CD14-positive monocyte (primary cell): ENCODE data around the gene CTDP1. TPM values are rescaled to one million over a fixed set of nuclear protein-coding genes. Genes with fewer than 3 reads are reported as not detected.

Experiments
- DNase-seq, 3 donors: peaks; one replicate each; pipeline ENCODE4 v3.0.0-alpha.2; 2011 to 2022
- H2AFZ ChIP-seq: 2 replicates; pipeline ENCODE4 v1.6.0; 2012; ENCODE audit warnings: mild to moderate bottlenecking, low read depth, low read length, inconsistent platforms; ENCODE audit not compliant: insufficient read depth, poor library complexity, severe bottlenecking
- H3K27ac ChIP-seq, 2 donors: 1 replicate in 1 of 2; 2 replicates in 1 of 2; pipeline ENCODE4 v1.5.1; 2012 to 2013; ENCODE audit warnings: low read length in 2 of 2, control low read depth in 1 of 2, inconsistent platforms in 1 of 2, low read depth in 1 of 2, mild to moderate bottlenecking in 1 of 2
- H3K27me3 ChIP-seq, 2 donors: one replicate each; pipeline versions ENCODE4 v1.6.0 to v1.6.1; 2011 to 2013; ENCODE audit warnings: low read length in 2 of 2; ENCODE audit not compliant: control insufficient read depth in 2 of 2, insufficient read depth in 2 of 2
- H3K36me3 ChIP-seq, 2 donors: replicated peaks in 1 of 2; 1 replicate in 1 of 2; 2 replicates in 1 of 2; pipeline versions ENCODE4 v1.5.1 to v1.6.1; 2012 to 2013; ENCODE audit warnings: low read length in 2 of 2, control low read depth in 1 of 2, inconsistent platforms in 1 of 2, mild to moderate bottlenecking in 1 of 2; ENCODE audit not compliant: insufficient read depth in 2 of 2, control insufficient read depth in 1 of 2
- H3K4me1 ChIP-seq, 2 donors: 1 replicate in 1 of 2; 2 replicates in 1 of 2; pipeline versions ENCODE4 v1.5.1 to v1.6.1; 2012 to 2013; ENCODE audit warnings: low read length in 2 of 2, control low read depth in 1 of 2, inconsistent platforms in 1 of 2, mild to moderate bottlenecking in 1 of 2, moderate library complexity in 1 of 2; ENCODE audit not compliant: insufficient read depth in 2 of 2, control insufficient read depth in 1 of 2
- H3K4me2 ChIP-seq: replicated peaks from 2 replicates; pipeline ENCODE3; 2012; ENCODE audit warnings: low read length, moderate library complexity, mild to moderate bottlenecking; ENCODE audit not compliant: poor library complexity, severe bottlenecking; ENCODE audit errors: extremely low read depth
- H3K4me3 ChIP-seq, 3 experiments: fragments of 200-600 bp in 1 of 3; sonication (generic) in 1 of 3; replicated peaks in 1 of 3; 1 replicate in 2 of 3; 2 replicates in 1 of 3; pipeline ENCODE4 v1.5.1; 2011 to 2013; ENCODE audit warnings: low read length in 3 of 3, mild to moderate bottlenecking in 3 of 3, control low read depth in 2 of 3, low read depth in 2 of 3, inconsistent platforms in 1 of 3, moderate library complexity in 1 of 3
- H3K79me2 ChIP-seq: 2 replicates; pipeline ENCODE4 v1.6.0; 2012; ENCODE audit warnings: mild to moderate bottlenecking, control low read depth, inconsistent platforms, low read length, moderate library complexity; ENCODE audit not compliant: insufficient read depth
- H3K9ac ChIP-seq: 2 replicates; pipeline ENCODE4 v1.6.0; 2017; ENCODE audit warnings: low read length, mild to moderate bottlenecking; ENCODE audit not compliant: insufficient read depth, poor library complexity, severe bottlenecking
- H3K9me3 ChIP-seq, 2 donors: replicated peaks in 1 of 2; 1 replicate in 1 of 2; 2 replicates in 1 of 2; pipeline versions ENCODE4 v1.5.1 to v1.6.1; 2012 to 2013; ENCODE audit warnings: low read length in 2 of 2, control low read depth in 1 of 2; ENCODE audit not compliant: control insufficient read depth in 1 of 2, insufficient read depth in 1 of 2
- H4K20me1 ChIP-seq: 2 replicates; pipeline ENCODE4 v1.6.0; 2012; ENCODE audit warnings: mild to moderate bottlenecking, low read length, control low read depth, moderate library complexity; ENCODE audit not compliant: insufficient read depth
- H3K27ac Mint-ChIP-seq, 7 donors: one replicate each; pipeline ENCODE4 v1.8.0; 2020; ENCODE audit warnings: mild to moderate bottlenecking in 7 of 7, mixed read lengths in 7 of 7, moderate library complexity in 6 of 7, inconsistent platforms in 2 of 7
- H3K27me3 Mint-ChIP-seq, 3 donors: one replicate each; pipeline ENCODE4 v1.8.0; 2021 to 2022; ENCODE audit warnings: low read depth in 3 of 3, mild to moderate bottlenecking in 3 of 3, mixed read lengths in 3 of 3, moderate library complexity in 3 of 3, inconsistent platforms in 1 of 3
- H3K36me3 Mint-ChIP-seq, 2 donors: one replicate each; pipeline ENCODE4 v1.8.0; 2020; ENCODE audit warnings: mixed read lengths in 2 of 2, inconsistent platforms in 1 of 2, mild to moderate bottlenecking in 1 of 2
- H3K4me1 Mint-ChIP-seq: one replicate; pipeline ENCODE4 v1.8.0; 2020; ENCODE audit warnings: mild to moderate bottlenecking, mixed read lengths
- H3K4me3 Mint-ChIP-seq, 2 donors: one replicate each; pipeline ENCODE4 v1.8.0; 2020; ENCODE audit warnings: mild to moderate bottlenecking in 2 of 2, mixed read lengths in 2 of 2, moderate library complexity in 1 of 2
- H3K9me3 Mint-ChIP-seq, 7 donors: one replicate each; pipeline ENCODE4 v1.8.0; 2020 to 2022; ENCODE audit warnings: mixed read lengths in 7 of 7, mild to moderate bottlenecking in 6 of 7, moderate library complexity in 6 of 7, inconsistent platforms in 2 of 7
- WGBS: methylation state at CpG from one replicate; pipeline ENCODE4 v1.1.5; 2013; ENCODE audit warnings: missing lambda C conversion rate; ENCODE audit not compliant: insufficient coverage; 5-methylcytosine and 5-hydroxymethylcytosine counted together
- intact Hi-C, 2 donors: fragments of 100-400 bp; cut with micrococcal nuclease; formaldehyde crosslinking; loops; one replicate each; pipeline versions ENCODE4 v1.15.0 to v1.15.1; 2023
- polyA plus RNA-seq, 3 donors: library from polyadenylated mRNA; depleted of rRNA in 1 of 3; unstranded in 2 of 3; stranded (reverse) in 1 of 3; fragments of 300-500 nt in 2 of 3; fragments of >200 nt in 1 of 3; fragmentation: Illumina TruSeq in 2 of 3; gene quantifications; 1 replicate in 2 of 3; 2 replicates in 1 of 3; pipeline ENCODE4 v1.2.3, GENCODE V29; 2012 to 2021
- TF ChIP-seq, protein P1 (sequence below): fragments of 200-600 bp; IDR thresholded peaks from one replicate; pipeline ENCODE4 v1.8.0; 2022; ENCODE audit warnings: antibody characterized with exemption, mild to moderate bottlenecking

Gene CTDP1
- polyA plus RNA-seq, 3 donors, result 9.1 to 13.9 (median 9.1) TPM

DNA sequence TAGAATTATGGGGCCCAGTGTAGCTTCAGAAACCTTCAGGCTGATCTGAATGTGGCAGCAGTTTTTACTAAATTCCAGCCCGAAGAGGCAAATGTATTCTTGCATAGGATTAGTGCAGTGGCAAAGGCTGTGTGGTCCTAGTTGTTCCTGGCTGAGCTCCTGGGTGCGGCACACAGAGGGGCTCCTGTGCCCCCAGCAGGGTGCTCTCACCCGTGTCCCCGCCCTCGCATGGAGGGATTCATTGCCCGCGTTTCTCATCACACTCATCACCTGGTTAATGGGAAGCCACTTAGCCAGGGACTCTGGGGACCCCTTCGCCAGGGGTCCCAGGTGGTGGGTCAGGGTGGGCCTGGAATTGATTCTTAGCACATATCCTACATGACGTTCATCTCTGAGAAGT is 122.0 kb downstream of the CTDP1 start:
- TF ChIP-seq, protein P1, sequence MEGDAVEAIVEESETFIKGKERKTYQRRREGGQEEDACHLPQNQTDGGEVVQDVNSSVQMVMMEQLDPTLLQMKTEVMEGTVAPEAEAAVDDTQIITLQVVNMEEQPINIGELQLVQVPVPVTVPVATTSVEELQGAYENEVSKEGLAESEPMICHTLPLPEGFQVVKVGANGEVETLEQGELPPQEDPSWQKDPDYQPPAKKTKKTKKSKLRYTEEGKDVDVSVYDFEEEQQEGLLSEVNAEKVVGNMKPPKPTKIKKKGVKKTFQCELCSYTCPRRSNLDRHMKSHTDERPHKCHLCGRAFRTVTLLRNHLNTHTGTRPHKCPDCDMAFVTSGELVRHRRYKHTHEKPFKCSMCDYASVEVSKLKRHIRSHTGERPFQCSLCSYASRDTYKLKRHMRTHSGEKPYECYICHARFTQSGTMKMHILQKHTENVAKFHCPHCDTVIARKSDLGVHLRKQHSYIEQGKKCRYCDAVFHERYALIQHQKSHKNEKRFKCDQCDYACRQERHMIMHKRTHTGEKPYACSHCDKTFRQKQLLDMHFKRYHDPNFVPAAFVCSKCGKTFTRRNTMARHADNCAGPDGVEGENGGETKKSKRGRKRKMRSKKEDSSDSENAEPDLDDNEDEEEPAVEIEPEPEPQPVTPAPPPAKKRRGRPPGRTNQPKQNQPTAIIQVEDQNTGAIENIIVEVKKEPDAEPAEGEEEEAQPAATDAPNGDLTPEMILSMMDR, result no peak
- H3K4me3 Mint-ChIP-seq, result no peak overlapping the region

DNA sequence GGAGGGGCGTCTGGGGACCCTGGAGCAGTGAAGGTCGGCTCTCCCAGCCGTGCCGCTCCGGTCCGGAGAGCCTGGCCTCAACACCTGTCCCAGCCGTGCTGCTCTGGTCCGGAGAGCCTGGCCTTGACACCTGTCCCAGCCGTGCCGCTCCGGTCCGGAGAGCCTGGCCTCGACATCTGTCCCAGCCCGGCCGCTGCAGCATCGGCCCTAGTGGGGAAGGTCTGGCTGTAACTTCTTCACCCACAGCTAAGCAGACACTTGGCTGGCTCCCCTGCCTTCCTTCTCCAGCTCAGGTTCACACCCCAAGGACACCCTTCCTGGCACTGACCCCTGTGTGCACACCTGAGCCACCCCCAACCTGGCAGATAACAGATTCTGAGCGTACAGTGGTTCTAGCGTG is 122.7 kb downstream of the CTDP1 start:
- intact Hi-C loops, result no loop called here
- Histone ChIP-seq H3K4me1 (peaks cover 20 to 27% of the 10 kb centered on the region in 2 donors), H3K36me3 (no peaks in the 10 kb centered on the region), H3K79me2 (no peaks in the 10 kb centered on the region), H3K27ac (no peak overlapping the region), H3K4me3 (no peak overlapping the region), H4K20me1 (no peaks in the 10 kb centered on the region), H3K9me3 (peaks cover 0 to 9% of the 10 kb centered on the region in 2 donors), H3K27me3 (peaks cover 17 to 25% of the 10 kb centered on the region in 2 donors), H2AFZ (no peak overlapping the region), H3K9ac (no peak overlapping the region), H3K4me2 (no peak overlapping the region)
- TF ChIP-seq, protein P1, result no peak
- H3K9me3 Mint-ChIP-seq, result peaks cover 2 to 15% (median 5%) of the 10 kb centered on the region in 7 donors
- peaks cover 16% of the 10 kb centered on the region for H3K4me1 Mint-ChIP-seq
- peak overlapping the region in 1 of 7 donors; percentile 2 for H3K27ac Mint-ChIP-seq
- no peak overlapping the region for H3K4me3 Mint-ChIP-seq
- 99% methylated on average over 9 of the region's 18 CpGs for WGBS
- peaks cover 2 to 7% of the 10 kb centered on the region in 2 donors for H3K36me3 Mint-ChIP-seq
- H3K27me3 Mint-ChIP-seq, result peaks cover 20 to 29% (median 25%) of the 10 kb centered on the region in 3 donors
- DNase-seq, result no peak

More for the DNA sequence above, 122.0 kb downstream of the CTDP1 start:
- H3K4me2 ChIP-seq, result no peak overlapping the region
- H3K36me3 ChIP-seq, result no peaks in the 10 kb centered on the region
- no peak overlapping the region for H3K4me3 ChIP-seq
- Mint-ChIP-seq H3K36me3 (peaks cover 4 to 9% of the 10 kb centered on the region in 2 donors), H3K9me3 (peaks cover 0 to 16% (median 6%) of the 10 kb centered on the region in 7 donors), H3K27ac (no peak overlapping the region), H3K27me3 (peaks cover 26 to 36% (median 32%) of the 10 kb centered on the region in 3 donors), H3K4me1 (peaks cover 18% of the 10 kb centered on the region)
- DNase-seq, result no peak
- H3K9me3 ChIP-seq, result peaks cover 0 to 9% of the 10 kb centered on the region in 2 donors
- H3K27me3 ChIP-seq, result peaks cover 20 to 31% of the 10 kb centered on the region in 2 donors
- no peak overlapping the region for H3K27ac ChIP-seq
- H3K79me2 ChIP-seq, result no peaks in the 10 kb centered on the region
- 100% methylated on average over 2 of the region's 9 CpGs for WGBS
- no peak overlapping the region for H2AFZ ChIP-seq
- H4K20me1 ChIP-seq, result no peaks in the 10 kb centered on the region
- H3K4me1 ChIP-seq, result peaks cover 21 to 30% of the 10 kb centered on the region in 2 donors
- H3K9ac ChIP-seq, result no peak overlapping the region
- intact Hi-C loops, result no loop called here
